Mesendoderm (in vitro differentiated cells): Measurements from ENCODE around the gene PHLDA1.

Source experiments
- DNase-seq: peaks from one replicate; pipeline ENCODE4 v3.0.0; 2013
- H2AK5ac ChIP-seq: 2 replicates; pipeline ENCODE4 v1.6.1; 2013; ENCODE audit warnings: low read length, inconsistent platforms
- H2BK120ac ChIP-seq: 2 replicates; pipeline ENCODE4 v1.6.1; 2013; ENCODE audit warnings: low read depth, mild to moderate bottlenecking, low read length, moderate library complexity, mixed read lengths
- H2BK15ac ChIP-seq: replicated peaks from 2 replicates; pipeline ENCODE4 v1.6.1; 2013; ENCODE audit warnings: low read depth, mild to moderate bottlenecking, moderate library complexity
- H2BK5ac ChIP-seq: 2 replicates; pipeline ENCODE4 v1.6.1; 2013; ENCODE audit warnings: low read length, inconsistent platforms
- H3K18ac ChIP-seq: 2 replicates; pipeline ENCODE4 v1.6.1; 2013; ENCODE audit warnings: mild to moderate bottlenecking, low read length, mixed read lengths
- H3K23ac ChIP-seq: one replicate; pipeline ENCODE4 v1.6.1; 2013; ENCODE audit warnings: low read length
- H3K27ac ChIP-seq: 2 replicates; pipeline ENCODE4 v1.5.1; 2013; ENCODE audit warnings: low read depth, mild to moderate bottlenecking, inconsistent platforms, low read length, moderate library complexity
- H3K27me3 ChIP-seq: 2 replicates; pipeline ENCODE4 v1.6.1; 2013; ENCODE audit warnings: low read length, control low read depth, mild to moderate bottlenecking, inconsistent platforms; ENCODE audit not compliant: insufficient read depth, poor library complexity
- H3K36me3 ChIP-seq: 2 replicates; pipeline ENCODE4 v1.6.1; 2013; ENCODE audit warnings: low read length, inconsistent platforms; ENCODE audit not compliant: control insufficient read depth, insufficient read depth
- H3K4ac ChIP-seq: one replicate; pipeline ENCODE4 v1.6.1; 2013; ENCODE audit warnings: low read depth, mild to moderate bottlenecking, low read length, moderate library complexity
- H3K4me1 ChIP-seq: 2 replicates; pipeline ENCODE4 v1.6.1; 2013; ENCODE audit warnings: low read depth, low read length, inconsistent platforms; ENCODE audit not compliant: control insufficient read depth
- H3K4me2 ChIP-seq: 2 replicates; pipeline ENCODE4 v1.6.1; 2013; ENCODE audit warnings: low read length
- H3K4me3 ChIP-seq: 2 replicates; pipeline ENCODE4 v1.5.1; 2013; ENCODE audit warnings: mild to moderate bottlenecking, low read length
- H3K56ac ChIP-seq: one replicate; pipeline ENCODE4 v1.6.1; 2013; ENCODE audit warnings: low read length
- H3K79me1 ChIP-seq: 2 replicates; pipeline ENCODE4 v1.6.1; 2013; ENCODE audit warnings: low read length, inconsistent platforms
- H3K79me2 ChIP-seq: 2 replicates; pipeline ENCODE4 v1.6.1; 2013; ENCODE audit warnings: mild to moderate bottlenecking, low read length; ENCODE audit not compliant: control insufficient read depth, insufficient read depth
- H3K9ac ChIP-seq: 2 replicates; pipeline ENCODE4 v1.6.1; 2013; ENCODE audit warnings: low read length, inconsistent platforms
- H4K5ac ChIP-seq: one replicate; pipeline ENCODE4 v1.6.1; 2013; ENCODE audit warnings: low read length
- H4K8ac ChIP-seq: one replicate; pipeline ENCODE4 v1.6.1; 2013; ENCODE audit warnings: low read depth, mild to moderate bottlenecking, control low read depth, low read length, moderate library complexity
- WGBS: extraction: QIAGEN DNeasy Blood & Tissue Kit; methylation state at CpG from one replicate; pipeline ENCODE4 v1.1.7; 2013; ENCODE audit warnings: low lambda C conversion rate, missing lambda C conversion rate; ENCODE audit not compliant: insufficient coverage; ENCODE audit errors: extremely low coverage; 5-methylcytosine and 5-hydroxymethylcytosine counted together

Gene PHLDA1

DNA sequence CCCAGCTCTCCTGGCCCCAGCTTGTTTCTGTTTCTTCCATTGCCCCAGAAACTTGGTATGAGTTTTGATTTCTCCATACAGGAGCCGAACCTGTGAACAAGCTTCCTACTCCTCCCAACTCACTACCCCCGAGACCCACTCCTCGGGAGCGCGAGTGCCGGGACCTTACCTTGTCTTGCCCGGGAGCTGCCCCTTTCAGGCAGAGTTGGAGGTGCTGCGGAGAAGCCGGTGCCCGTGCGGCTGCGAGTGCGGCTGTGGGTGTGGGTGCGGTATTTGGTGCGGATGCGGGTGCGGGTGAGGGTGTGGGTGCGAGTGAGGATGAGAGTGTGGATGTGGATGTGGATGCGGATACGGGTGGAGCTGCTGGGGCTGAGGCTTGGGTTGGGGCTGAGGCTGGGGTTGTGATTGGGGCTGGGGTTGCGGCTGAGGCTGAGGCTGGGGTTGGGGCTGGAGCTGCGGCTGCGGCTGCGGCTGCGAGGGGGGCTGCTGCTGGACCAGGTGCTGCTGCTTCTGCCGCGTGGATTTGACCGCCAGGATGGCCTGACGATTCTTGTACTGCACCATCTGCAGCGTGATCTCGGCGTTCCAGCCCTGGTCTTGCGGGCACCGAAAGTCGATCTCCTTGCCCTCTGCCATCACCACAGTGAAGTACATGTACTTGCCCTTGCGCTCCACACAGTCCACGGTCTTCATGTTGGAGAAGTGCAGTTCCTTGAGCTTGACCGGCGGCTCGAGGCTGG is 1.1 kb downstream of the PHLDA1 start:
- no peak overlapping the region for H4K8ac ChIP-seq

GRCh38 chr12:76029982-76030340 is 1.6 kb downstream of the PHLDA1 start:
- Histone ChIP-seq H3K9ac (peak overlapping the region; percentile 97), H3K27ac (peak overlapping the region; percentile 77), H3K79me2 (peaks cover 21% of the 10 kb centered on the region), H3K4me3 (peak overlapping the region; percentile 90), H4K8ac (no peak overlapping the region), H3K36me3 (no peaks in the 10 kb centered on the region), H4K5ac (no peak overlapping the region), H3K18ac (peak overlapping the region; percentile 41), H2BK120ac (no peak overlapping the region), H3K23ac (peak overlapping the region; percentile 97), H2BK15ac (no peak overlapping the region), H3K56ac (peak overlapping the region; percentile 99), H2BK5ac (peak overlapping the region; percentile 76), H3K27me3 (no peaks in the 10 kb centered on the region), H3K79me1 (peaks cover 4% of the 10 kb centered on the region), H3K4me2 (peak overlapping the region; percentile 82), H3K4me1 (no peaks in the 10 kb centered on the region), H3K4ac (no peak overlapping the region), H2AK5ac (no peak overlapping the region)
- peak; percentile 63 for DNase-seq
- no CpG with 5 or more reads among the region's 22 CpGs for WGBS

More for the DNA sequence above, 1.1 kb downstream of the PHLDA1 start:
- Histone ChIP-seq H3K27me3 (no peaks in the 10 kb centered on the region), H3K9ac (peak overlapping the region; percentile 97), H4K5ac (no peak overlapping the region), H3K56ac (peak overlapping the region; percentile 99), H3K4ac (no peak overlapping the region), H3K4me2 (peak overlapping the region; percentile 82), H3K79me2 (peaks cover 21% of the 10 kb centered on the region), H3K4me1 (no peaks in the 10 kb centered on the region), H3K23ac (peak overlapping the region; percentile 97), H2BK5ac (peak overlapping the region; percentile 79), H3K36me3 (no peaks in the 10 kb centered on the region), H3K18ac (peak overlapping the region; percentile 41), H3K27ac (peak overlapping the region; percentile 77), H3K79me1 (peaks cover 4% of the 10 kb centered on the region), H2BK15ac (no peak overlapping the region), H2AK5ac (peak overlapping the region; percentile 73), H3K4me3 (peak overlapping the region; percentile 90), H2BK120ac (no peak overlapping the region)
- WGBS, result no CpG with 5 or more reads among the region's 40 CpGs
- peak; percentile 58 for DNase-seq

GRCh38 chr12:76028571-76029277 is 2.9 kb downstream of the PHLDA1 start:
- H3K79me1 ChIP-seq, result peaks cover 4% of the 10 kb centered on the region
- no peak overlapping the region for H3K23ac ChIP-seq
- peak overlapping the region; percentile 23 for H3K4me3 ChIP-seq
- H3K79me2 ChIP-seq, result peaks cover 21% of the 10 kb centered on the region
- no peak for DNase-seq
- H4K8ac ChIP-seq, result no peak overlapping the region
- H3K27ac ChIP-seq, result no peak overlapping the region
- H3K4me1 ChIP-seq, result no peaks in the 10 kb centered on the region
- H4K5ac ChIP-seq, result no peak overlapping the region
- H3K56ac ChIP-seq, result peak overlapping the region; percentile 51
- H3K18ac ChIP-seq, result no peak overlapping the region
- no peak overlapping the region for H2AK5ac ChIP-seq
- no peak overlapping the region for H2BK5ac ChIP-seq
- no peaks in the 10 kb centered on the region for H3K27me3 ChIP-seq
- H3K4ac ChIP-seq, result no peak overlapping the region
- H3K36me3 ChIP-seq, result no peaks in the 10 kb centered on the region
- H2BK120ac ChIP-seq, result no peak overlapping the region
- WGBS, result no CpG with 5 or more reads among the region's 3 CpGs
- H3K9ac ChIP-seq, result peak overlapping the region; percentile 64
- H2BK15ac ChIP-seq, result no peak overlapping the region
- peak overlapping the region; percentile 70 for H3K4me2 ChIP-seq

DNA sequence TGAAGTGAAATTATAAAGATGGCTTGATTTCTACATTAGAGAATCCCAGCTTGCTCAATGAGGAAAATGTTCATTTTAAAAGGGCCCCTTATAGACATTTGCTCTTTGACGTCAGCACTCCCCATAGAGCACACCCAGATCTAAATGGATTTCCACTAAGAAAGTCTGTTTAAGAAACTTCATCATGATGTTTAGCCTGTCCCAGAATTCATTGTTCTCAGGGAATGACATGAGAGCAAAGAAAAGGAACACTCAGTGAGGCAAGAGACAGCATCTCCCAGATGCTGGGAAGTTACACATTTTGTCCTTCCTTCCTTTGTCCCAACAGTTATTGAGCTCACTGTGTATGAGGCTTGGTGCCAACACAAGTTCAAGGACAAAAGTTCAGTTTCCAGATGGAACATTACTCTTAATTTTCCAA is 4.9 kb downstream of the PHLDA1 start:
- Histone ChIP-seq H3K27me3 (no peaks in the 10 kb centered on the region), H4K5ac (no peak overlapping the region), H3K4me2 (no peak overlapping the region), H3K18ac (no peak overlapping the region), H2AK5ac (no peak overlapping the region), H4K8ac (no peak overlapping the region), H3K36me3 (no peaks in the 10 kb centered on the region), H3K79me1 (peaks cover 4% of the 10 kb centered on the region), H3K27ac (no peak overlapping the region), H3K4me1 (no peaks in the 10 kb centered on the region), H3K9ac (no peak overlapping the region), H3K4me3 (no peak overlapping the region), H3K79me2 (peaks cover 21% of the 10 kb centered on the region), H3K23ac (no peak overlapping the region), H3K56ac (no peak overlapping the region), H2BK5ac (no peak overlapping the region), H2BK120ac (no peak overlapping the region), H3K4ac (no peak overlapping the region), H2BK15ac (no peak overlapping the region)
- WGBS, result no CpG with 5 or more reads among the region's 1 CpG
- no peak for DNase-seq

DNA sequence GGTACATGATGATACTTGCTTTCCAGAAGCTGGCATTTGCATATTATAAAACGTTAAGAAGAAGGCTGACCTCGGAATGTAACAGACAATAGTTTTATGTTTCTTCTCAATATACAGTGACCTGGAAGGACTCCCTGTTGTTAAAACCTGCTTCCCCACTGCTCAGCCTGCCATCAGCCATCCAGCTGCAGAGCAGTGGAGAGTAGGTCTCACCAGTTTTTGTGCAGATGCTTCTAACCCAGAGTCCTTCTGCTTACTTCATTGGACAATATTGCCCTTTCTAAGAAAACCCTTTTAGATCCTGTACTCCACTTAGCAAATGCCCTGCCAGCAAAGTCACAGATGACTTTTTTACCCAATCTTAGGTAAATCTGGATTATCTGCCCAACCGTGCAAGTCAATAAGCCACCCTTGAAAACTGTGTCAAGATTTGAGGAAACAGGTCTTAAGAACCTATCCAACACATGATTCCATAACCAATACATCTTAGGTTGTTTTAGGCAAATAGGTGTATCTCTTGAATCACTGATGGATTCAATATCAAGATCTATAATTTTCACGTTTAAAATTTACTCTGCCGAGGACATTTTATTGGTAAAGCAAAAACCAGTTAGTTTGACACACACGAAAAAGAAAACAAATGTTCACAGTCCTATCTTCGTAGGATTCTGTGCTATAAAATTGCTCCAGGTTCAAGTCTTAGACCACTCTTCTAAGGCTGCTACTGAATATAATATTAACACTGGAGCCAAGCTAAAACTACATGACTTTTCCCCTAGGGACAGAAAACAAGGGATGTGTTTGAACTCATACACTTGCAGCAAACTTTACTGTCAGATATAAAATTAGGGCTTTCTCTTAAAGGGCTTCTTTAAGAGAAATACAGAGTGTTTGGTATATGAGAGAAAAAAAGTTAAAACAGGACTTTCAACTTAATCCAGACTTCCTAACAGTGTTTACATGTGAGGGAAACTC is 5.7 kb downstream of the PHLDA1 start:
- WGBS, result no CpG with 5 or more reads among the region's 7 CpGs
- H3K4ac ChIP-seq, result no peak overlapping the region
- no peak overlapping the region for H3K27ac ChIP-seq
- no peak overlapping the region for H4K5ac ChIP-seq
- peaks cover 17% of the 10 kb centered on the region for H3K79me2 ChIP-seq
- no peak overlapping the region for H2BK120ac ChIP-seq
- H3K4me2 ChIP-seq, result no peak overlapping the region
- no peaks in the 10 kb centered on the region for H3K36me3 ChIP-seq
- no peak overlapping the region for H2BK5ac ChIP-seq
- no peak overlapping the region for H3K56ac ChIP-seq
- no peak overlapping the region for H2AK5ac ChIP-seq
- peaks cover 2% of the 10 kb centered on the region for H3K4me1 ChIP-seq
- peaks cover 4% of the 10 kb centered on the region for H3K79me1 ChIP-seq
- H3K4me3 ChIP-seq, result no peak overlapping the region
- peak overlapping the region; percentile 54 for H3K18ac ChIP-seq
- no peak overlapping the region for H2BK15ac ChIP-seq
- H4K8ac ChIP-seq, result no peak overlapping the region
- DNase-seq, result no peak
- no peak overlapping the region for H3K9ac ChIP-seq
- H3K23ac ChIP-seq, result no peak overlapping the region
- no peaks in the 10 kb centered on the region for H3K27me3 ChIP-seq
